ENCODE measurements around the gene HBM. TPM values are rescaled to one million over a fixed set of nuclear protein-coding genes. Genes with fewer than 3 reads are reported as not detected.
"Not testable (repeated sequence)": the region's sequence is repeated elsewhere in the genome, so short reads cannot be mapped to it uniquely, and the experiment has no call there.

HBM gene
- total RNA-seq, 1 experiment from 2014 or later: not detected

DNA sequence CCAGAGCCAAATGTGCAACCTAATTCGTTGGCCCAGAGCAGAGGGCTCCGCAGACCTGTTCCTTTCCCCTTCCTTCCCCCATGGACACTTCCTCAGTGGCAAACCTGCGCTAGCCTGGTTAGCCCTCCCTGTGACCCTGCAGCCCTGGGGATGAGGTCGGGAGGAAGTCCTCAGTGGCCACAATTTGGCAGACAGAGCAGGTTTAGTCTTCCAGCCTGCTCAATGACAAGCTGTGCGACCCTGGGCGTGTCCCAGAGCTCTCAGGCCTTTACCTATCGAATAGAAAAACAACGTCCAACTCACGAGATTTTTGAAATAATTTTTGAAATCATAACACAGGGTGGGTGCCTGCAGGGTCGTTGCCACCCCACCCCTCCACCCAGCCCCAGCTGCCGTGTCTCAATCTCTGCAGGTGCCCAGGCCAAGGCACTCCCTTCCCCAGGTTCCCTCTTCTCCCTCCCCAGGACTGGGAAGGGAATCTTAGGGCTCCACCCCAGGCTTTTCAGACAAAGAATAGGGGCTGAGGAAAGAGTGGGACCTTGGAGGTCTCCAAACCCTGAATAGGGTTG is 1.4 kb downstream of the HBM start:
- no peak for DNase-seq (ENCODE audit: low read depth)

DNA sequence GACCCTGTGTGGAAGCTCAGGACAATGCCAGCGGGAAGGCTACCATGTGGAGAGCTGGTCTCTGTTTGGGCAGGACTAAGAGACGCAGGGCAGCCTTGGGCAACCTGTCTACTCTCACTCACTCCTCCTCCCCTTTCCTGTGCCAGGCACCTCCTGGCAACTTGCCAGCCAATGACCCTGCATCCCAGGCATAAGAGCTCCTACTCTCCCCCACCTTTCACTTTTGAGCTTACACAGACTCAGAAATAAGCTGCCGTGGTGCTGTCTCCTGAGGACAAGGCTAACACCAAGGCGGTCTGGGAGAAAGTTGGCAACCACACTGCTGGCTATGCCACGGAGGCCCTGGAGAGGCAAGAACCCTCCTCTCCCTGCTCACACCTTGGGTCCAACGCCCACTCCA is 2.6 kb downstream of the HBM start:
- no peak for DNase-seq (ENCODE audit: low read depth)

- no peak for DNase-seq (ENCODE audit: low read depth)
Observed at GRCh38 chr16:169014-169413, 3.2 kb downstream of the HBM start.

DNA sequence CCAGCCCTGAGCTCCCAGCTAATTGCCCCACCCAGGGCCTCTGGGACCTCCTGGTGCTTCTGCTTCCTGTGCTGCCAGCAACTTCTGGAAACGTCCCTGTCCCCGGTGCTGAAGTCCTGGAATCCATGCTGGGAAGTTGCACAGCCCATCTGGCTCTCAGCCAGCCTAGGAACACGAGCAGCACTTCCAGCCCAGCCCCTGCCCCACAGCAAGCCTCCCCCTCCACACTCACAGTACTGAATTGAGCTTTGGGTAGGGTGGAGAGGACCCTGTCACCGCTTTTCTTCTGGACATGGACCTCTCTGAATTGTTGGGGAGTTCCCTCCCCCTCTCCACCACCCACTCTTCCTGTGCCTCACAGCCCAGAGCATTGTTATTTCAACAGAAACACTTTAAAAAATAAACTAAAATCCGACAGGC is 4.3 kb downstream of the HBM start:
- not testable (repeated sequence) for DNase-seq (ENCODE audit: low read depth)

GRCh38 chr16:170788-171187 is 5.0 kb downstream of the HBM start:
- DNase-seq (ENCODE audit: low read depth): no peak

GRCh38 chr16:172374-172941 is 6.7 kb downstream of the HBM start, which contains the start of gene HBA2:
TSS of gene HBA2 (plus strand) at chr16:172876. CDS start at chr16:172913, 37 bp downstream.
- not testable (repeated sequence) for DNase-seq (ENCODE audit: low read depth)

GRCh38 chr16:173211-173854 is 7.6 kb downstream of the HBM start:
- not testable (repeated sequence) for DNase-seq (ENCODE audit: low read depth)

GRCh38 chr16:173928-174769 is 8.4 kb downstream of the HBM start:
- DNase-seq (ENCODE audit: low read depth): not testable (repeated sequence)

DNA sequence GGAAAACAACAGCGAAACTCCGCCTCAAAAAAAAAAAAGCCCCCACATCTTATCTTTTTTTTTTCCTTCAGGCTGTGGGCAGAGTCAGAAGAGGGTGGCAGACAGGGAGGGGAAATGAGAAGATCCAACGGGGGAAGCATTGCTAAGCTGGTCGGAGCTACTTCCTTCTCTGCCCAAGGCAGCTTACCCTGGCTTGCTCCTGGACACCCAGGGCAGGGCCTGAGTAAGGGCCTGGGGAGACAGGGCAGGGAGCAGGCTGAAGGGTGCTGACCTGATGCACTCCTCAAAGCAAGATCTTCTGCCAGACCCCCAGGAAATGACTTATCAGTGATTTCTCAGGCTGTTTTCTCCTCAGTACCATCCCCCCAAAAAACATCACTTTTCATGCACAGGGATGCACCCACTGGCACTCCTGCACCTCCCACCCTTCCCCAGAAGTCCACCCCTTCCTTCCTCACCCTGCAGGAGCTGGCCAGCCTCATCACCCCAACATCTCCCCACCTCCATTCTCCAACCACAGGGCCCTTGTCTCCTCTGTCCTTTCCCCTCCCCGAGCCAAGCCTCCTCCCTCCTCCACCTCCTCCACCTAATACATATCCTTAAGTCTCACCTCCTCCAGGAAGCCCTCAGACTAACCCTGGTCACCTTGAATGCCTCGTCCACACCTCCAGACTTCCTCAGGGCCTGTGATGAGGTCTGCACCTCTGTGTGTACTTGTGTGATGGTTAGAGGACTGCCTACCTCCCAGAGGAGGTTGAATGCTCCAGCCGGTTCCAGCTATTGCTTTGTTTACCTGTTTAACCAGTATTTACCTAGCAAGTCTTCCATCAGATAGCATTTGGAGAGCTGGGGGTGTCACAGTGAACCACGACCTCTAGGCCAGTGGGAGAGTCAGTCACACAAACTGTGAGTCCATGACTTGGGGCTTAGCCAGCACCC is 9.5 kb downstream of the HBM start:
- DNase-seq (ENCODE audit: low read depth): no peak

DNA sequence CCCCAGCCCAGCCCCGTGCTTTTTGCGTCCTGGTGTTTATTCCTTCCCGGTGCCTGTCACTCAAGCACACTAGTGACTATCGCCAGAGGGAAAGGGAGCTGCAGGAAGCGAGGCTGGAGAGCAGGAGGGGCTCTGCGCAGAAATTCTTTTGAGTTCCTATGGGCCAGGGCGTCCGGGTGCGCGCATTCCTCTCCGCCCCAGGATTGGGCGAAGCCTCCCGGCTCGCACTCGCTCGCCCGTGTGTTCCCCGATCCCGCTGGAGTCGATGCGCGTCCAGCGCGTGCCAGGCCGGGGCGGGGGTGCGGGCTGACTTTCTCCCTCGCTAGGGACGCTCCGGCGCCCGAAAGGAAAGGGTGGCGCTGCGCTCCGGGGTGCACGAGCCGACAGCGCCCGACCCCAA is 10.2 kb downstream of the HBM start:
- DNase-seq (ENCODE audit: low read depth): not testable (repeated sequence)

GRCh38 chr16:176477-177382 is 11.0 kb downstream of the HBM start, which contains the start of gene HBA1:
TSS of gene HBA1 (plus strand) at chr16:176680. CDS start at chr16:176717, 37 bp downstream.
- DNase-seq (ENCODE audit: low read depth): not testable (repeated sequence)

DNA sequence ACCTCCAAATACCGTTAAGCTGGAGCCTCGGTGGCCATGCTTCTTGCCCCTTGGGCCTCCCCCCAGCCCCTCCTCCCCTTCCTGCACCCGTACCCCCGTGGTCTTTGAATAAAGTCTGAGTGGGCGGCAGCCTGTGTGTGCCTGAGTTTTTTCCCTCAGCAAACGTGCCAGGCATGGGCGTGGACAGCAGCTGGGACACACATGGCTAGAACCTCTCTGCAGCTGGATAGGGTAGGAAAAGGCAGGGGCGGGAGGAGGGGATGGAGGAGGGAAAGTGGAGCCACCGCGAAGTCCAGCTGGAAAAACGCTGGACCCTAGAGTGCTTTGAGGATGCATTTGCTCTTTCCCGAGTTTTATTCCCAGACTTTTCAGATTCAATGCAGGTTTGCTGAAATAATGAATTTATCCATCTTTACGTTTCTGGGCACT is 11.6 kb downstream of the HBM start:
- no peak for DNase-seq (ENCODE audit: low read depth)

GRCh38 chr16:177981-178667 is 12.3 kb downstream of the HBM start:
- DNase-seq (ENCODE audit: low read depth): no peak

DNA sequence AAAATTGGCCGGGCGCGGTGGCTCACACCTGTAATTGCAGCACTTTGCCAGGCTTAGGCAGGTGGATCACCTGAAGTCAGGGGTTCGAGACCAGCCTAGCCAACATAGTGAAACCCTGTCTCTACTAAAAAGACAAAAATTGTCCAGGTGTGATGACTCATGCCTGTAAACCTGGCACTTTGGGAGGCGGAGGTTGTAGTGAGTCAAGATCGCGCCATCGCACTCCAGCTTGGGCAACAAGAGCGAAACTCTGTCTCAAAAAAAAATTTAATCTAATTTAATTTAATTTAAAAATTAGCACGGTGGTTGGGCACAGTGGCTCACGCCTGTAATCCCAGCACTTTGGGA is 12.9 kb downstream of the HBM start:
- DNase-seq (ENCODE audit: low read depth): no peak

DNA sequence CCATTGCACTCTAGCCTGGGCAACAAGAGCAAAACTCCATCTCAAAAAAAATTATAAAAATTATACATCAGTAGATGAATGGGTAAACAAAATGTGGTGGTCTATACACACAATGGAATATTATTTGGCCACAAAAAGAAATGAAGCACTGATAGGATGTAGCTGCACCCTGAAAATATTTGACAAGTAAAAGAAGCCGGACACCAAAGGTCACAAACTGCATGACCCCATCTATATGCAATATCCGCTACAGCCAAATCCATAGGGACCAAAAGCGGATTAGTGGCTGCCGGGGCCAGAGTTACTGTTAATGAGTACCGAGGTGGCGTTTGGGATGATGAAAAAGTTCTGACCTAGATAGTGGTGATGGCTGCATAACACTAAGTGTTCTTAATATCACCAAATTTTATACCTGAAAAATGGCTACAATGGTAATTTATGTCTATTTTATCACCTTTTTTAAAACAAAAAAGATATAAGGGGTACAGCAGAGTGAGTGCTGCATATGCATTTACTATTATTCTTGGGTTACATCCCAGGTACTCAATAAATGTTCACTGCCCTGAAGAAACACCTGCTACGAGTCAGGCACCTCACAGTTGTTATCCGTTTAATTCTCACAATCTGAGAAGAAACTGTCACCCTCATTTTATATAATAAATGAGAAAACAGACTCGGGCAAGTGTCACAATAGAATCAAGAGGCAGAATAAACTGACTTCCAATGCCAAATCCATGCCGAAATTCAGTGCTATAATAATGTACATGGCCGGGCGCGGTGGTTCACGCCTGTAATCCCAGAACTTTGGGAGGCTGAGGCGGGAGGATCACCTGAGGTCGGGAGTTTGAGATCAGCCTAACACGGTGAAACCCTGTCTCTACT is 13.7 kb downstream of the HBM start:
- DNase-seq (ENCODE audit: low read depth): no peak

DNA sequence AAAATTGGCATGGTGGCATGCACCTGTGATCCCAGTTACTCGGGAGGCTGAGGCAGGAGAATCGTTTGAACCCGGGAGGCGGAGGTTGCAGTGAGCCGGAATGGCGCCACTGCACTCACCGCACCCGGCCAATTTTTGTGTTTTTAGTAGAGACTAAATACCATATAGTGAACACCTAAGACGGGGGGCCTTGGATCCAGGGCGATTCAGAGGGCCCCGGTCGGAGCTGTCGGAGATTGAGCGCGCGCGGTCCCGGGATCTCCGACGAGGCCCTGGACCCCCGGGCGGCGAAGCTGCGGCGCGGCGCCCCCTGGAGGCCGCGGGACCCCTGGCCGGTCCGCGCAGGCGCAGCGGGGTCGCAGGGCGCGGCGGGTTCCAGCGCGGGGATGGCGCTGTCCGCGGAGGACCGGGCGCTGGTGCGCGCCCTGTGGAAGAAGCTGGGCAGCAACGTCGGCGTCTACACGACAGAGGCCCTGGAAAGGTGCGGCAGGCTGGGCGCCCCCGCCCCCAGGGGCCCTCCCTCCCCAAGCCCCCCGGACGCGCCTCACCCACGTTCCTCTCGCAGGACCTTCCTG is 14.4 kb downstream of the HBM start, which contains the start of gene HBQ1:
TSS of gene HBQ1 (plus strand) at position 359 of the 575 bp plus-strand sequence. CDS start at position 387, 28 bp downstream.
- no peak for DNase-seq (ENCODE audit: low read depth)

GRCh38 chr16:180681-181564 is 15.1 kb downstream of the HBM start:
- DNase-seq (ENCODE audit: low read depth): peak; percentile 33
